HL-60 (cell line): ENCODE results near the gene CHST9.

Experiments
- DNase-seq, 2 experiments: peaks; one replicate each; pipeline ENCODE4 v3.0.0-alpha.2; 2010 to 2020; ENCODE audit warnings: low read depth in 1 of 2, low spot score in 1 of 2
- H3K27ac ChIP-seq: fragments of 250-450 bp; sonication (Bioruptor Pico); replicated peaks from 2 replicates; pipeline ENCODE4 v1.5.1; 2020; ENCODE audit warnings: mild to moderate bottlenecking, moderate library complexity
- H3K27me3 ChIP-seq: fragments of 250-450 bp; sonication (Bioruptor Pico); 2 replicates; pipeline ENCODE4 v1.5.1; 2021; ENCODE audit warnings: mild to moderate bottlenecking, moderate library complexity; ENCODE audit not compliant: insufficient read depth, poor library complexity, severe bottlenecking
- H3K4me3 ChIP-seq: replicated peaks from 2 replicates; pipeline ENCODE4 v1.5.1; 2011; ENCODE audit warnings: mild to moderate bottlenecking, control low read depth, low read length; ENCODE audit not compliant: insufficient read depth
- GABPA ChIP-seq: IDR thresholded peaks from 2 replicates; pipeline ENCODE4 v1.6.1; 2012; ENCODE audit warnings: low read depth
- POLR2AphosphoS5 ChIP-seq: IDR thresholded peaks from 2 replicates; pipeline ENCODE4 v1.6.1; 2012; ENCODE audit warnings: low read depth
- SPI1 ChIP-seq: IDR thresholded peaks from 2 replicates; pipeline ENCODE4 v1.6.1; 2012; ENCODE audit warnings: low read depth, mild to moderate bottlenecking, borderline replicate concordance
- TF ChIP-seq, protein P1 (sequence below): IDR thresholded peaks from one replicate; pipeline ENCODE4 v1.5.1; 2011; ENCODE audit warnings: low read length, control low read depth, inconsistent platforms; ENCODE audit not compliant: insufficient read depth
- TF ChIP-seq, protein P2 (sequence below): IDR thresholded peaks from 2 replicates; pipeline ENCODE4 v1.6.1; 2012; ENCODE audit warnings: low read depth; ENCODE audit not compliant: insufficient replicate concordance

The CHST9 gene

DNA sequence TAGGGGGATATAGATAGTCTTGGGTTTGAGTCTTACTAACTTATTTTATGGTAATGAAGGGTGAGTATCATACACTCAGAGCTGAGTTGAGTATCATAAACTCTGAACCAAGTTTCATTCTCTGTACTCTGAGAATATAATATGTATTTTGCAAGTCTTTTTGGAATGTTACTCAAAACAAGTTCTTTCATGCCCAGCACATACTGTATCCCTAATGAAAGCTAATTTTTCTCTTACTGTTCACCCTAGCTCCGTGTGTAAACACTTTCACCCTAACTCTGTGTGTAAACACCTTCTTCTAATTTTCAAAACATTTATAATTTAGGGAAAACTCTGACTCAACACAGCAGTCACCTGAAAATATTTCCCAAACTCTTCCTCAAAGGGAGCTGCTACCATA is 29.7 kb upstream of the CHST9 start:
- Histone ChIP-seq H3K27ac (no peak overlapping the region), H3K4me3 (no peak overlapping the region), H3K27me3 (no peaks in the 10 kb centered on the region)
- TF ChIP-seq, protein P1, sequence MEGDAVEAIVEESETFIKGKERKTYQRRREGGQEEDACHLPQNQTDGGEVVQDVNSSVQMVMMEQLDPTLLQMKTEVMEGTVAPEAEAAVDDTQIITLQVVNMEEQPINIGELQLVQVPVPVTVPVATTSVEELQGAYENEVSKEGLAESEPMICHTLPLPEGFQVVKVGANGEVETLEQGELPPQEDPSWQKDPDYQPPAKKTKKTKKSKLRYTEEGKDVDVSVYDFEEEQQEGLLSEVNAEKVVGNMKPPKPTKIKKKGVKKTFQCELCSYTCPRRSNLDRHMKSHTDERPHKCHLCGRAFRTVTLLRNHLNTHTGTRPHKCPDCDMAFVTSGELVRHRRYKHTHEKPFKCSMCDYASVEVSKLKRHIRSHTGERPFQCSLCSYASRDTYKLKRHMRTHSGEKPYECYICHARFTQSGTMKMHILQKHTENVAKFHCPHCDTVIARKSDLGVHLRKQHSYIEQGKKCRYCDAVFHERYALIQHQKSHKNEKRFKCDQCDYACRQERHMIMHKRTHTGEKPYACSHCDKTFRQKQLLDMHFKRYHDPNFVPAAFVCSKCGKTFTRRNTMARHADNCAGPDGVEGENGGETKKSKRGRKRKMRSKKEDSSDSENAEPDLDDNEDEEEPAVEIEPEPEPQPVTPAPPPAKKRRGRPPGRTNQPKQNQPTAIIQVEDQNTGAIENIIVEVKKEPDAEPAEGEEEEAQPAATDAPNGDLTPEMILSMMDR: no peak
- TF ChIP-seq GABPA (no peak), SPI1 (no peak), POLR2AphosphoS5 (no peak)
- TF ChIP-seq, protein P2, sequence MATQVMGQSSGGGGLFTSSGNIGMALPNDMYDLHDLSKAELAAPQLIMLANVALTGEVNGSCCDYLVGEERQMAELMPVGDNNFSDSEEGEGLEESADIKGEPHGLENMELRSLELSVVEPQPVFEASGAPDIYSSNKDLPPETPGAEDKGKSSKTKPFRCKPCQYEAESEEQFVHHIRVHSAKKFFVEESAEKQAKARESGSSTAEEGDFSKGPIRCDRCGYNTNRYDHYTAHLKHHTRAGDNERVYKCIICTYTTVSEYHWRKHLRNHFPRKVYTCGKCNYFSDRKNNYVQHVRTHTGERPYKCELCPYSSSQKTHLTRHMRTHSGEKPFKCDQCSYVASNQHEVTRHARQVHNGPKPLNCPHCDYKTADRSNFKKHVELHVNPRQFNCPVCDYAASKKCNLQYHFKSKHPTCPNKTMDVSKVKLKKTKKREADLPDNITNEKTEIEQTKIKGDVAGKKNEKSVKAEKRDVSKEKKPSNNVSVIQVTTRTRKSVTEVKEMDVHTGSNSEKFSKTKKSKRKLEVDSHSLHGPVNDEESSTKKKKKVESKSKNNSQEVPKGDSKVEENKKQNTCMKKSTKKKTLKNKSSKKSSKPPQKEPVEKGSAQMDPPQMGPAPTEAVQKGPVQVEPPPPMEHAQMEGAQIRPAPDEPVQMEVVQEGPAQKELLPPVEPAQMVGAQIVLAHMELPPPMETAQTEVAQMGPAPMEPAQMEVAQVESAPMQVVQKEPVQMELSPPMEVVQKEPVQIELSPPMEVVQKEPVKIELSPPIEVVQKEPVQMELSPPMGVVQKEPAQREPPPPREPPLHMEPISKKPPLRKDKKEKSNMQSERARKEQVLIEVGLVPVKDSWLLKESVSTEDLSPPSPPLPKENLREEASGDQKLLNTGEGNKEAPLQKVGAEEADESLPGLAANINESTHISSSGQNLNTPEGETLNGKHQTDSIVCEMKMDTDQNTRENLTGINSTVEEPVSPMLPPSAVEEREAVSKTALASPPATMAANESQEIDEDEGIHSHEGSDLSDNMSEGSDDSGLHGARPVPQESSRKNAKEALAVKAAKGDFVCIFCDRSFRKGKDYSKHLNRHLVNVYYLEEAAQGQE: no peak
- no peak for DNase-seq

DNA sequence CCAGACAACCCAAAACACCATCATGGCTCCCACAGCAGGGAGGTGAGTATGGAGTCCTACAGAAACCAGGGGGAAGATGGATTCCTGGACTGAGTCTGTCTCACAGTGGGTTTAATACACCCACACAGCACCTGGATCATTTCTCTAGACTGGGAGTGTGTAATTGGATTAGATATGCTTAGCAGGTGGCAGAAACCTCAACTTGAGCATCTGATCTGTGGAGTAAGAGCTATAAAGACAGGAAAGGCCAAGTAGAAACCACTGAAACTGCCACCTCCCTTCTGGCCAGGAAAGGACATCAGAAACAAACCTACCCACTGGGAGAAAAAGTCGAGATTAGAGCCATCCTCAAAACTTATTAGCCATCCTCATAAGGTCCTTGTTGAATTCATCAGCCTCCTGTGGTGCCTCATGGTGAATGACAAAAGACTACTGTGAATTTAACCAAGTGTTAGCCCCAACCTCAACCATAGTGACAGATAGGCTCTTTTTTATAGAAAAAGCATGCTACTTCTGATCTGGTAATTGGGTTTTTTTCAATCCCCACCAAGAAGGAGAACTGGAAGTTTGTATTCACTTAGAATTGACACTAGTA is 28.1 kb upstream of the CHST9 start:
- TF ChIP-seq GABPA: no peak
- TF ChIP-seq, protein P1: no peak
- Histone ChIP-seq H3K4me3 (no peak overlapping the region), H3K27me3 (no peaks in the 10 kb centered on the region), H3K27ac (no peak overlapping the region)
- no peak for DNase-seq

DNA sequence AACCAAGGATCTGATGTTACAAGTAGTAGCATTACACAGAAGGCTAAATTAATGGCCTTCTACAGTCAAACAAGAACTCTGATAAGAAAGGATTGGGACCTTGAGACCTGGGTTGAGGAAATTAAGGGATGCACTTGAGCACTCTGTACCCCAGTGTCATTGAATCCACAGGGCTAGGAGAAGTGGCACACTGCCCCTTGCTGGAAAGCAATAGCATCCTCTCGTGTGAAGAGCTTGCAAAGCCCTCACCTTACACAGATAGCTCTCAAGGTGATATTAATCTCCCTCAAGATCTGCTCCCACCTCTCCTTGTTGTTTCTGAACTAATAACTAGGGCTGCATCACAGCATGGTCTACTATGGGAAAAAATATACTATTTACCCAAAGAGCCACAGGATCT is 26.5 kb upstream of the CHST9 start:
- TF ChIP-seq, protein P1: no peak
- Histone ChIP-seq H3K27ac (no peak overlapping the region), H3K4me3 (no peak overlapping the region), H3K27me3 (no peaks in the 10 kb centered on the region)
- no peak for DNase-seq

DNA sequence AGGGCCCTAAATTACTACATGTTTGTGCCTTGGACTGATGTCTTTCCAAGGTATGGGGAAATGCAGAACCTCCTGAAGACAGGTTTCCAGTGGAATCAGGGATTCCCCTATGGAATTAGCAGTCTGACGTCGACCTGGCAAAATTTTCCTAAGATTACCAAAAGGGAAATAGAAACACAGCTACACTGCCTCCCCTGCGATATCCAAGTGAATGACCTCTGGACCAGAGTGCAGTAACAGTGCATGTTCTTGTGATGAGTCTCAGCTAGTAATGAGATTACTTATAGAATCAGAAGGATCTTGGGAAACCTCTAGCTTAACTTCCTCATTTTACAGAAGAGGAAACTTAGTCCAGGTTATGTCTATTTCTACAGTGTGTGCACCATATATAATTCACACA is 21.3 kb upstream of the CHST9 start:
- TF ChIP-seq SPI1 (no peak), POLR2AphosphoS5 (no peak), GABPA (no peak)
- TF ChIP-seq, protein P1: no peak
- TF ChIP-seq, protein P2: no peak
- Histone ChIP-seq H3K27ac (no peak overlapping the region), H3K4me3 (no peak overlapping the region), H3K27me3 (no peaks in the 10 kb centered on the region)
- no peak for DNase-seq
